D721Med (cell line): Measurements from ENCODE around the gene PPP4R3B.

Experiments
- DNase-seq: peaks from one replicate; pipeline ENCODE4 v3.0.0; 2011; ENCODE audit warnings: low spot score; ENCODE audit not compliant: insufficient read length
- FAIRE-seq: peaks from 2 replicates; lab custom pipeline; 2011; peaks lifted over from hg19 to GRCh38; lab: Jason Lieb, UNC
- CTCF ChIP-seq: IDR thresholded peaks from 2 replicates; pipeline ENCODE4 v1.5.1; 2012; ENCODE audit warnings: mild to moderate bottlenecking, control low read depth; ENCODE audit not compliant: insufficient read depth; ENCODE audit errors: missing control alignments

Gene PPP4R3B

GRCh38 chr2:55620123-55620779 lies 2.8 kb upstream of the PPP4R3B start:
- peak; percentile 43 for TF ChIP-seq CTCF
- FAIRE-seq (no peak), DNase-seq (no peak)

GRCh38 chr2:55618275-55619055 lies 1.0 kb upstream of the PPP4R3B start:
- peak; percentile 11 for FAIRE-seq

GRCh38 chr2:55618025-55618274 lies 528 bp upstream of the PPP4R3B start:
- no peak for FAIRE-seq
- no peak for DNase-seq
- no peak for TF ChIP-seq CTCF

More at GRCh38 chr2:55618275-55619055, 1.0 kb upstream of the PPP4R3B start:
- DNase-seq, result peak; percentile 37
- TF ChIP-seq CTCF, result no peak

GRCh38 chr2:55616551-55617174 lies 759 bp downstream of the PPP4R3B start:
- DNase-seq (no peak), FAIRE-seq (no peak)
- TF ChIP-seq CTCF, result no peak

- no peak for TF ChIP-seq CTCF
- FAIRE-seq (no peak), DNase-seq (no peak)
Measured at GRCh38 chr2:55611997-55612396, 5.4 kb downstream of the PPP4R3B start.

- TF ChIP-seq CTCF, result no peak
- FAIRE-seq (no peak), DNase-seq (no peak)
Measured at GRCh38 chr2:55610954-55611743, 6.3 kb downstream of the PPP4R3B start.
